AG09319 (cell line): Measurements from ENCODE around the gene PRDM5.
"Not testable (repeated sequence)": the region's sequence is repeated elsewhere in the genome, so short reads cannot be mapped to it uniquely, and the experiment has no call there.

Experiments used
- DNase-seq: peaks from one replicate; pipeline ENCODE4 v3.0.0-alpha.2; 2010; ENCODE audit warnings: low read depth; ENCODE audit errors: extremely low read depth
- TF ChIP-seq, protein P1 (sequence below): IDR thresholded peaks from 2 replicates; pipeline ENCODE4 v1.5.1; 2011; ENCODE audit warnings: low read depth, mild to moderate bottlenecking, inconsistent platforms, low read length, moderate library complexity

The PRDM5 gene

DNA sequence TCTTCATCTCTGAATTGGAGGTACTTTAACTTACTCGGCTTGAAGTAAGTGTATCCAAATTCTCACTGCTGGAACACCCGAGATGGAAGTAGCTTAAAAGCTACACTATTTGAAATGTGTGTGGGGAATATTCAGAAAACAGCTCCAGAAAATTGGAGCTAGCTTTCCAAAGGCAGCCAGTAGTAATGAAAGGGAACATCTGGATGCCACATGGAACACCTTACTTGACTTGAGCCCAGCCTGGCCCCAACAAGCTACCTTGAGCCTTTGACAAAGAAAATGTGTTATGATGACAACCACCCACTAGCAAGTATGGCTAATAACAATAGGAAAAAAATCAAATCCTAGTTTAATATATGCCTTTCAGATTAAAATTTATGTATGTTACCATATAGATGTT, 161.5 kb downstream of the PRDM5 start:
- no peak for DNase-seq
- TF ChIP-seq, protein P1, sequence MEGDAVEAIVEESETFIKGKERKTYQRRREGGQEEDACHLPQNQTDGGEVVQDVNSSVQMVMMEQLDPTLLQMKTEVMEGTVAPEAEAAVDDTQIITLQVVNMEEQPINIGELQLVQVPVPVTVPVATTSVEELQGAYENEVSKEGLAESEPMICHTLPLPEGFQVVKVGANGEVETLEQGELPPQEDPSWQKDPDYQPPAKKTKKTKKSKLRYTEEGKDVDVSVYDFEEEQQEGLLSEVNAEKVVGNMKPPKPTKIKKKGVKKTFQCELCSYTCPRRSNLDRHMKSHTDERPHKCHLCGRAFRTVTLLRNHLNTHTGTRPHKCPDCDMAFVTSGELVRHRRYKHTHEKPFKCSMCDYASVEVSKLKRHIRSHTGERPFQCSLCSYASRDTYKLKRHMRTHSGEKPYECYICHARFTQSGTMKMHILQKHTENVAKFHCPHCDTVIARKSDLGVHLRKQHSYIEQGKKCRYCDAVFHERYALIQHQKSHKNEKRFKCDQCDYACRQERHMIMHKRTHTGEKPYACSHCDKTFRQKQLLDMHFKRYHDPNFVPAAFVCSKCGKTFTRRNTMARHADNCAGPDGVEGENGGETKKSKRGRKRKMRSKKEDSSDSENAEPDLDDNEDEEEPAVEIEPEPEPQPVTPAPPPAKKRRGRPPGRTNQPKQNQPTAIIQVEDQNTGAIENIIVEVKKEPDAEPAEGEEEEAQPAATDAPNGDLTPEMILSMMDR = no peak

DNA sequence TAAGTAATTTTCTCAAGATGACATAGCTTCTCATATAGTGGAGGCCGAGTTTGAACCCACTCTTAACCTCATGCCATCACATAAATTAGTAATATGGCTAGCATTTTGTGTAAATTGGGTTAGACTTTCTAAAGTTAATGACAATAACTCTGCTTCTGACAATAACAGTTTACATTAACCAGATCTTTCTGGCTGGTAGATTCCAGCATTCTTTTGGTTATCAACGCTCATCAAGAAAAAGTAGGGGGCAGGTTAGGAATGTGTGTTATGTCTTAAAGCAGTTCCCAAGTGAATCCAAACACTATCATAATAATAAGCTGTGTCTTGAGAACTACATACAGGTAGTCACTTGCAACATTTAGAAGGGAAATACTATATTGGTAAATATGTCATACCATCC, 162.5 kb downstream of the PRDM5 start:
- no peak for DNase-seq
- TF ChIP-seq, protein P1 = no peak

DNA sequence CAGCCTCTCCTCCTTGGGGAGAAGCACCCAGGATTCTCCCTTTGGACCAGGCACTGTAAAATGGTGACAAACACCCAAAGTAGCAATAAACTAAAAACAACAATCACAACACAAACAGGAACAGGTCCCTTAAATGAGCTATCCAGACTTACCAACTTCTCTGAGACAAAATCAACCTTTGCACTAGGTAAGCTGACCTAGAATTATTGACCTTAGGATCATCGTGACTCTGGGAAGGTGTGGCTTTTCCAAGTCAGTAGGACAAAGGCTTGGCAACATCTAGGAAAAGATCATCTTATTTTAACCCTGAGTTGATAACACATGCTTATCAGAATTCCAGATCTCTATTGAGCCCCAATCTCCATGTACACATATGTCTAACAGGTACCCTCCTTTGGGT, 166.7 kb downstream of the PRDM5 start:
- TF ChIP-seq, protein P1 = no peak
- DNase-seq = no peak

DNA sequence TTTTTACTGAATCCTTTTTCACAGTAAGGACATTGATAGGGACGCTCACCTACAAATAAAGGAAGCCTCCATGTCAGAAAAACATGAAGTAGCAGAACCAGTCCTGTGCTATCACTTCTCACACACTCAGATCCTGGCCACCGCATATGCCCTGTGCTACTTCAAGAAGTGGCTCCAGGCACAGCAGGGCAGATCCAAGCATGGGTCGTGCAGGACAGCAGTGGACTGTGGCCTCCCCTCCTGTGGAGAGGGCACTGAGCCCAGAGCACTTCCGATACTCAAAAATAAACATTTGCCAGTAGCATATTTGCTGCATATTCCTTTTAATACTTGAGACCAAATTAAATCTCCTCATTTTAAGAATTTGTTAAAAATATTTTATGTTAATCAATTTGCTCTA, 167.9 kb downstream of the PRDM5 start:
- no peak for DNase-seq
- TF ChIP-seq, protein P1 = no peak

DNA sequence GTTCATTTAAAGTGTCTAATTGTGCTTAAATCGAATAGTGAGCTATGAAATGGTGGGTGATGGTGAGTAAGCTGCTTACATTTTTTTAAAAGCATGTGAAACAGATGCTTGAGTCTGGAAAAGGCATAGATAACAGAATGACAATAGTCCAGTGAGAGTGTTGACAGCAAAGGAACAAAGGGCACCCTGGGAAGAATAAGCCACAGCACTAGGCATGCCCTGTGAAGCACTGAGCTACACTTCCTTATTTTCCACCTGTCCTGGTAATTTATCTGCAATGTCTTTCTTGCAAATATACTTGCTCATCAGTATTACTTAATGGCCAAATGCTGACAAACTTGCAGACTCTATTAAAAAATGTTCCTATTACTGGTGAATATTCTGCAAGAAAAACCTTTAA, 168.7 kb downstream of the PRDM5 start:
- TF ChIP-seq, protein P1 = no peak
- DNase-seq = no peak

DNA sequence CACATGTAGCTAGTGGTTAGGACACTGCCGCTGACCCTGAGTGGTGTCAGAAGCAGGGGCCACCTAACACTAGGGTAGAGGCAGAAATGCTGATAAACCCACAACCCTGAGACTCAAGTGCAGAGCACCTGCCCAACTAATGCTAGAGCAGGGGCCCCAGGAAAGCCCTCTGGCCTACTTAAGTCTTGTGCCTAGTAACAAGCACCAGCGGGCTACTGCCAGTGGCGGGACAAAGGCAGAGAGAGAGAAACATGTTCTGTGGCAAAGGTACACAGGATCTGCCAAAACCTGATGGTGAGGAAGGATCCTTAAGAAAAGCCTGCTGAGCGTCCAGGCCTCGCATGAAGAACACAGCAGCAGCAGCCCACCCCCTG, 172.4 kb downstream of the PRDM5 start:
- TF ChIP-seq, protein P1 = no peak
- DNase-seq = no peak

DNA sequence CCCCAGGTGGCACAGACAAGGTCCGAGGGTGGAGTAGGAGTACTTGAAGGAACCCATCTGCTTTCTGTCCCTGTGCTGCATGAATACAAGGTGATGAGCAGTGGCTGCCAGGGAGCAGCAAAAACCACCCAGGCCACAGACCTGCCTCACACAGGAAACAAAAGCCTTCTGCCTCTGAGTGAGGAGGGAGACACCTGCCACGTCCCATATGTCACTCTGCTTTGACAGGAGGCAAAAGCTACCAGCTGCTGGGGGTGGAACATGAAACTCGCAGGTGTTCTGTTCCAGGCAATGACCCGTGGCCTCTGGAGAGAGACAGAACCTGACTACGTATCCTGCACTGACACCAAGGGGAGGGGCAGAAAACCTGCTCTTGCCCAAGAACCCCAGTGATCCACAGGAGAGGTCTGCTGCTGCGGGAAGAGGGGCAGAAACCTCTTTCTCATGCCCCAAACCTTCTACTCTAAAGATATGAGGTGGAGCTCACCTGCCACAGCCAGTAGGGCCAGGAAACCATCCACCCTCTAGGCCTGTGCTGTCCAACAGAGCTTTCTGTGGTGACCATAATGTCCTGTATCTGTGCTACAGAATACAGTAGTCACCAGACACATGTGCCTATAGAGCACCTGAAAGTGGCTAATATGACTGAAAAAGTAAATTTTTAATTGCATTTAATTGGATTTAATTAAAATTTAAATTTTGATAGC, 172.9 kb downstream of the PRDM5 start:
- no peak for DNase-seq
- TF ChIP-seq, protein P1 = no peak

DNA sequence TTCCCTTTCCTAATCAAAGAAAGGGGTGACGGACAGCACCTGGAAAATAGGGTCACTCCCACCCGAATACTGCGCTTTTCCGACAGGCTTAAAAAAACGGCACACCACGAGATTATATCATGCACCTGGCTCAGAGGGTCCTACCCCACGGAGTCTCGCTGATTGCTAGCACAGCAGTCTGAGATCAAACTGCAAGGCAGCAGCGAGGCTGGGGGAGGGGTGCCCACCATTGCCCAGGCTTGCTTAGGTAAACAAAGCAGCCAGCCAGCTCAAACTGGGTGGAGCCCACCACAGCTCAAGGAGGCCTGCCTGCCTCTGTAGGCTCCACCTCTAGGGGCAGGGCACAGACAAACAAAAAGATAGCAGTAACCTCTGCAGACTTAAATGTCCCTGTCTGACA, 180.9 kb downstream of the PRDM5 start:
- not testable (repeated sequence) for DNase-seq
